Liver (tissue), 9 donors: ENCODE data around the gene EBF3. TPM values are rescaled to one million over a fixed set of nuclear protein-coding genes. Genes with fewer than 3 reads are reported as not detected.

Experiments used
- DNase-seq: peaks from one replicate; pipeline ENCODE4 v3.0.0-alpha.2; 2017; ENCODE audit warnings: low spot score
- H3K27ac ChIP-seq, 2 donors: one replicate each; pipeline ENCODE4 v1.7.0; 2013; ENCODE audit warnings: inconsistent platforms in 2 of 2, low read length in 2 of 2, control low read depth in 1 of 2, low read depth in 1 of 2, mild to moderate bottlenecking in 1 of 2
- H3K27me3 ChIP-seq, 4 donors: one replicate each; pipeline versions ENCODE4 v1.6.1 to v1.7.0; 2013; ENCODE audit warnings: low read length in 3 of 4, inconsistent platforms in 1 of 4, mild to moderate bottlenecking in 1 of 4, moderate library complexity in 1 of 4; ENCODE audit not compliant: control insufficient read depth in 4 of 4, insufficient read depth in 4 of 4
- H3K36me3 ChIP-seq, 4 donors: one replicate each; pipeline versions ENCODE4 v1.6.1 to v1.7.0; 2013; ENCODE audit warnings: low read length in 3 of 4, mild to moderate bottlenecking in 3 of 4, low read depth in 1 of 4, moderate library complexity in 1 of 4; ENCODE audit not compliant: control insufficient read depth in 4 of 4, insufficient read depth in 3 of 4
- H3K4me1 ChIP-seq, 4 donors: one replicate each; pipeline versions ENCODE4 v1.6.1 to v1.7.0; 2013; ENCODE audit warnings: low read length in 3 of 4, mild to moderate bottlenecking in 3 of 4, moderate library complexity in 1 of 4; ENCODE audit not compliant: control insufficient read depth in 4 of 4, insufficient read depth in 4 of 4
- H3K4me3 ChIP-seq, 3 donors: one replicate each; pipeline versions ENCODE4 v1.6.1 to v1.7.0; 2013; ENCODE audit warnings: low read length in 3 of 3, control low read depth in 1 of 3, low read depth in 1 of 3, mild to moderate bottlenecking in 1 of 3
- H3K9ac ChIP-seq, 2 donors: one replicate each; pipeline ENCODE4 v1.7.0; 2013; ENCODE audit warnings: low read length in 2 of 2, mild to moderate bottlenecking in 2 of 2, moderate library complexity in 2 of 2, control low read depth in 1 of 2, low read depth in 1 of 2
- H3K9me3 ChIP-seq, 4 donors: one replicate each; pipeline versions ENCODE4 v1.6.1 to v1.7.0; 2013; ENCODE audit warnings: low read length in 3 of 4; ENCODE audit not compliant: control insufficient read depth in 4 of 4
- EGR1 ChIP-seq, 2 donors: IDR thresholded peaks; 2 replicates each; pipeline ENCODE4 v1.6.1; 2016 to 2018; ENCODE audit warnings: antibody characterized with exemption in 2 of 2, low read depth in 2 of 2
- HNF4A ChIP-seq, 2 donors: conservative IDR thresholded peaks; 2 replicates each; pipeline ENCODE4 v1.6.1; 2016; ENCODE audit warnings: antibody characterized with exemption in 2 of 2, mild to moderate bottlenecking in 2 of 2
- JUND ChIP-seq, 2 donors: IDR thresholded peaks; 2 replicates each; pipeline ENCODE4 v1.6.1; 2016; ENCODE audit warnings: antibody characterized with exemption in 2 of 2
- SP1 ChIP-seq: IDR thresholded peaks from 2 replicates; pipeline ENCODE4 v1.6.1; 2018; ENCODE audit warnings: antibody characterized with exemption, mild to moderate bottlenecking
- YY1 ChIP-seq: IDR thresholded peaks from 2 replicates; pipeline ENCODE4 v1.6.1; 2016; ENCODE audit warnings: antibody characterized with exemption, mild to moderate bottlenecking
- WGBS: extraction: QIAGEN DNeasy Blood & Tissue Kit; methylation state at CpG from one replicate; pipeline ENCODE4 v1.1.7; 2013; 5-methylcytosine and 5-hydroxymethylcytosine counted together
- polyA plus RNA-seq, 2 donors: library from polyadenylated mRNA; stranded (reverse) in 1 of 2; unstranded in 1 of 2; fragments of 200-250 nt in 1 of 2; fragments of >200 nt in 1 of 2; fragmentation: Nextera tagmentation in 1 of 2; extraction: Ambion mirVana in 1 of 2; gene quantifications; one replicate each; pipeline versions ENCODE4 v1.2.1 to v1.2.3, GENCODE V29; 2013 to 2015
- total RNA-seq, 2 donors: library from RNA; depleted of rRNA; stranded (reverse); fragments of >200 nt; gene quantifications; one replicate each; pipeline ENCODE4 v1.2.3, GENCODE V29; 2014
- TF ChIP-seq, protein P1 (sequence below): IDR thresholded peaks from 2 replicates; pipeline ENCODE4 v1.6.1; 2016; ENCODE audit warnings: antibody characterized with exemption
- TF ChIP-seq, protein P2 (sequence below): IDR thresholded peaks from 2 replicates; pipeline ENCODE4 v1.6.1; 2016; ENCODE audit warnings: antibody characterized with exemption
- donor health status: healthy.
- donor health status: healthy.
- donor health status: healthy.
- donor health status: healthy.
- donor health status: healthy.

Gene EBF3
- total and polyA plus RNA-seq, 4 donors: 0.02 to 0.08 TPM; not detected in 2

GRCh38 chr10:129954492-129955315 is 9.4 kb downstream of the EBF3 start (continued):
- TF ChIP-seq HNF4A (conservative IDR thresholded peaks at IDR 0.05) (no peak), JUND (IDR thresholded peaks at IDR 0.05) (no peak)

DNA sequence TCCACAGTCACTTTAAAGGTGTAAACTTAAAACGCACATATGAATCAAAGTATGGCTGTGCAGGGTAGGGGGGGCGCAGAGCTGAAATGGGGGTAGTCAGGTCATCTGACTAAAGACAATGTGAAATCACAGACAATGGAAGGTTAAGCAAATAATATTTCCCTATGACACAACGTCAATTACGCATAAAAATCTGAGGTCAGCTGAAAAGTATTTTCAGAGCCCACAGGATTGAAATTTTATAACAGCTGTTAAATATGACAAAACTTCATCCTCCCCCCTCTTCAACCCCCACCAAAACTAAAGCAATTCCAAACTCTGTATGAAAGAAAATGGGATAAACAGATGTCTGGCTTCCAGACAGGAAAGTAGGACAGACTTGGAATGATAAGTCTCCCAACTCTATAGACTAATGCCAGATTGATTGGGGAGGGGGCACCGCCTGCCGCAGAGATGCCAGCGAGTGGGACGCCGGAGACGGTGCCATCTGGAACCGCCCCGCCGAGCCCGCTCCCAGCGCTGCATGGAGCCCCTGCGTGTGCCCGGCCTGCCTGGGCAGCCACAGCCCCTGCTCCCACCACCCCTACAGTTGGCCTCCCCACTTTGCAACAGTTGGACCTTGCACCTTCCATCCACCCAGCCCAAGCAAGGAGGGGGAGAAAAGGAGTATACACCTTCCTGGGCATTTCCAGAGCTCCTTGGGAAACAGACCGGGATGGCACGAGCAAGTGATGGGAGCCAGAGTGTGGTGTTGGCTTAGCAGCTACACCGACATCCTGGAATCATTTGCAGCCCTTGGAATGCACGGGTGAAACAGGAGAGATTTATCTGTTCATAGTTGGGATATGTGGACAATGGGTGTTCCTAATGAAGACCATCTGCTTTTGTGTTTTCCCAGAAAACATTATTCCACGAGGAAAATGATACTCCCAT is 10.7 kb downstream of the EBF3 start:
- Histone ChIP-seq H3K27me3 (peaks cover 4 to 35% (median 19%) of the 10 kb centered on the region in 4 donors), H3K36me3 (no peaks in the 10 kb centered on the region), H3K4me3 (no peak overlapping the region), H3K4me1 (peaks cover 0 to 4% (median under 1%) of the 10 kb centered on the region in 4 donors), H3K27ac (no peak overlapping the region), H3K9me3 (peaks cover 0 to 3% (median 0%) of the 10 kb centered on the region in 4 donors), H3K9ac (no peak overlapping the region)
- 89% methylated on average over 22 of the region's 22 CpGs for WGBS
- no peak for DNase-seq
- TF ChIP-seq, protein P1, sequence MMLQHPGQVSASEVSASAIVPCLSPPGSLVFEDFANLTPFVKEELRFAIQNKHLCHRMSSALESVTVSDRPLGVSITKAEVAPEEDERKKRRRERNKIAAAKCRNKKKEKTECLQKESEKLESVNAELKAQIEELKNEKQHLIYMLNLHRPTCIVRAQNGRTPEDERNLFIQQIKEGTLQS: no peak
- no peak for TF ChIP-seq EGR1 (IDR thresholded peaks at IDR 0.05; ENCODE audit: low read depth in 2 of 2)

DNA sequence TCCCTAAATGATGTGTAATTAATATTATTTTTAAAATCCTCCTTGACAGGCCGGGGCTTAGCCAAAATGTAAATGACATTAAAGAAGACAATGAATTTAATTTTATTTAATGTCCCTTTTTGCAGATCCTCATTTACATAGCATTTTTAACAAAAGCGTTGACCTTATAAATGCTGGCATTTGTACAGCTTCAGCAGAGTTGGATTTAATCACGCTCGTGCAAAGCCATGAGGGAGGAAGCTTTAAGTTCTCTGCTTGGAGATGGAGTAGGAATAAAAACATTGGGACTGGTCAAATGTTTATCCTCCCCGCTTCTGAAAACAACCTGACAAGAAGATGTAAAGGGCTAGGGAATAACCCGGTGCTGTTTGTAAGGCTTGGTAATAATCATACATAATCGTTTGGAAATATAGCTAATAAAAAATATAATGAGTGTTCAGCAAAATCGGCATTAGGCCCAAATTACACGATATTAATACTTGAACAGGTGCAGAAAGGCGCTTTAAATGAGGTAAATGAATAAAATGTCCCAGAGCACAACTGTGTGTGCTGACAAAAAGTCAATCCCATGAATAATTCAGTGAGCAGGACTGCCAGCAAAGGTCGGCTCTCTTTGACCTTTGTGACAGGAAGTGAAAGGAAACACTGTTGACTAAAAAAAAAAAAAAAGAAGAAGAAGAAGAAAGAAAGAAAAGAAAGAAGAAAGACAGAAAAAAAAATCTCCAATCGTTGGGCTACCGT is 11.5 kb downstream of the EBF3 start:
- TF ChIP-seq, protein P1: no peak
- no peak for TF ChIP-seq YY1
- TF ChIP-seq, protein P2, sequence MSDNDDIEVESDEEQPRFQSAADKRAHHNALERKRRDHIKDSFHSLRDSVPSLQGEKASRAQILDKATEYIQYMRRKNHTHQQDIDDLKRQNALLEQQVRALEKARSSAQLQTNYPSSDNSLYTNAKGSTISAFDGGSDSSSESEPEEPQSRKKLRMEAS: no peak
- Histone ChIP-seq H3K9ac (no peak overlapping the region), H3K4me3 (no peak overlapping the region), H3K36me3 (no peaks in the 10 kb centered on the region), H3K27me3 (peaks cover 4 to 27% (median 14%) of the 10 kb centered on the region in 4 donors), H3K9me3 (peaks cover 0 to 3% (median 0%) of the 10 kb centered on the region in 4 donors), H3K4me1 (no peaks in the 10 kb centered on the region), H3K27ac (no peak overlapping the region)
- no peak for DNase-seq
- WGBS: 77% methylated on average over 13 of the region's 13 CpGs

DNA sequence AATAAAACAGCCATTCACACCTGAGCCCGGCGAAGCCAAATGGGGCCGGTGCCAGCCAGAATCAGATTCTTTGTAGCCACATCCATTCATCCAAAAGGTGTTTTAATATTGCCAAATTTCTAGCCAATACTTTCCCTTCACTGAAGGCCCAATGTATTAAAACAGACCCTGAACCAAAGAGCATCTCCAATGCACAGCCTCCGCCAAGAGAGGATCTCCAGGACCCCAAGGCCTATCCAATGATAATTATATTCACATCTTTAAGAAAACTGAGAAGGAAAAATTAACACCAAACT is 12.2 kb downstream of the EBF3 start:
- no peaks in the 10 kb centered on the region for H3K36me3 ChIP-seq
- no peak overlapping the region for H3K4me3 ChIP-seq
- TF ChIP-seq SP1 (no peak), YY1 (no peak)
- peaks cover 4 to 21% (median 10%) of the 10 kb centered on the region in 4 donors for H3K27me3 ChIP-seq
- H3K9me3 ChIP-seq: no peaks in the 10 kb centered on the region
- no peak overlapping the region for H3K27ac ChIP-seq
- no peaks in the 10 kb centered on the region for H3K4me1 ChIP-seq
- no peak overlapping the region for H3K9ac ChIP-seq
- no peak for DNase-seq
- WGBS: 96% methylated on average over 4 of the region's 4 CpGs
